MM.1S (cell line): ENCODE results near the gene ELOA.

Source experiments
- EZH2 ChIP-seq: fragments of 300-600 bp; sonication (generic); optimal IDR thresholded peaks from 2 replicates; pipeline ENCODE3; 2017; ENCODE audit warnings: low read depth, mild to moderate bottlenecking, antibody characterized with exemption, low read length, mixed read lengths
- EZH2phosphoT487 ChIP-seq: fragments of 300-600 bp; sonication (generic); IDR thresholded peaks from 2 replicates; pipeline ENCODE4 v1.6.1; 2018; ENCODE audit warnings: antibody characterized with exemption, low read length
- TF ChIP-seq, protein P1 (sequence below): fragments of 300-600 bp; sonication (generic); IDR thresholded peaks from 2 replicates; pipeline ENCODE4 v1.5.1; 2016; ENCODE audit warnings: antibody characterized with exemption, low read length, mixed read lengths

DNA sequence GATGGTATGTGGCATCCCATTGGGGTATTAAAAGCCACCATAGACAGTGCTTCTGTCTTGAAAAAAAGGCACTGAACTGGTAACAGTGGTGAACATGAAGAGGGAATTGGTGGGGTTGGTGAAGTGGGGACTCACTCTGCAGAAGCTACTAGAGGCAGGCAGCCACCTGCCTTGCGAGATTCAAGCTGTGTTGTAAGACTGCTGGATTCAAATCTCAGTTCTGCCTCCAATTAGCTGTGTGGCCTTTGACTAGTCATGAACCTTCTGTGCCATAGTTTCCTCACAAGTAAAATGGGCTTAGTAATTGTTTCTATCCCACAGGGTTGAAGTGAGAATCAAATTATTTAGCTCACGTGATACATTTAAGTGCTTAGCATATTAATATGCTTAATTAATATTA is 16.6 kb upstream of the ELOA start:
- TF ChIP-seq, protein P1, sequence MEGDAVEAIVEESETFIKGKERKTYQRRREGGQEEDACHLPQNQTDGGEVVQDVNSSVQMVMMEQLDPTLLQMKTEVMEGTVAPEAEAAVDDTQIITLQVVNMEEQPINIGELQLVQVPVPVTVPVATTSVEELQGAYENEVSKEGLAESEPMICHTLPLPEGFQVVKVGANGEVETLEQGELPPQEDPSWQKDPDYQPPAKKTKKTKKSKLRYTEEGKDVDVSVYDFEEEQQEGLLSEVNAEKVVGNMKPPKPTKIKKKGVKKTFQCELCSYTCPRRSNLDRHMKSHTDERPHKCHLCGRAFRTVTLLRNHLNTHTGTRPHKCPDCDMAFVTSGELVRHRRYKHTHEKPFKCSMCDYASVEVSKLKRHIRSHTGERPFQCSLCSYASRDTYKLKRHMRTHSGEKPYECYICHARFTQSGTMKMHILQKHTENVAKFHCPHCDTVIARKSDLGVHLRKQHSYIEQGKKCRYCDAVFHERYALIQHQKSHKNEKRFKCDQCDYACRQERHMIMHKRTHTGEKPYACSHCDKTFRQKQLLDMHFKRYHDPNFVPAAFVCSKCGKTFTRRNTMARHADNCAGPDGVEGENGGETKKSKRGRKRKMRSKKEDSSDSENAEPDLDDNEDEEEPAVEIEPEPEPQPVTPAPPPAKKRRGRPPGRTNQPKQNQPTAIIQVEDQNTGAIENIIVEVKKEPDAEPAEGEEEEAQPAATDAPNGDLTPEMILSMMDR = no peak
- TF ChIP-seq EZH2 = no peak
- no peak for TF ChIP-seq EZH2phosphoT487
